A549 (cell line): Measurements from ENCODE around the gene CRB1. TPM values are rescaled to one million over a fixed set of nuclear protein-coding genes. Genes with fewer than 3 reads are reported as not detected.

ENCODE experiments used
- ATAC-seq, 2 experiments: fragments of 200-7000 bp in 1 of 2; fragments of >200 bp in 1 of 2; cut with Nextera tagmentation in 1 of 2; cut with Tn5 transposase in 1 of 2; 3 replicates each; pipeline versions ENCODE4 v1.8.0 to v1.9.1; 2018 to 2020; ENCODE audit warnings: mild to moderate bottlenecking in 1 of 2, moderate library complexity in 1 of 2
- CTCF ChIA-PET: fragments of 300-600 bp; sonication (Branson Sonifier 250); formaldehyde crosslinking; extraction: SDS; loops from one replicate; lab custom pipeline; 2021; ENCODE audit warnings: antibody characterized with exemption, inconsistent platforms; lab: Yijun Ruan, JAX
- POLR2A ChIA-PET: fragments of 350-600 bp; formaldehyde crosslinking; extraction: SDS; loops from one replicate; lab custom pipeline; 2021; ENCODE audit warnings: antibody characterized with exemption, inconsistent platforms; lab: Yijun Ruan, JAX
- DNase-seq, 2 experiments: peaks; one replicate each; pipeline versions ENCODE4 v3.0.0 to v3.0.0-alpha.2; 2011 to 2016; ENCODE audit warnings: low read depth in 1 of 2, low spot score in 1 of 2
- FAIRE-seq: peaks from 2 replicates; lab custom pipeline; 2011; peaks lifted over from hg19 to GRCh38; lab: Jason Lieb, UNC
- H3K27ac ChIP-seq, 2 experiments: fragments of >200 bp; sonication (Bioruptor Twin); formaldehyde crosslinking; 3 replicates each; pipeline ENCODE4 v1.5.1; 2016 to 2017
- H3K4me1 ChIP-seq: fragments of >200 bp; sonication (Bioruptor Twin); formaldehyde crosslinking; 3 replicates; pipeline ENCODE4 v1.6.1; 2016
- H3K4me2 ChIP-seq: fragments of >200 bp; sonication (Bioruptor Twin); formaldehyde crosslinking; 3 replicates; pipeline ENCODE4 v1.6.1; 2016
- H3K4me3 ChIP-seq: fragments of >200 bp; sonication (Bioruptor Twin); formaldehyde crosslinking; 3 replicates; pipeline ENCODE4 v1.5.1; 2016
- H3K9me3 ChIP-seq: fragments of >200 bp; sonication (Bioruptor Twin); formaldehyde crosslinking; 3 replicates; pipeline ENCODE4 v1.6.1; 2016
- CEBPB ChIP-seq, 2 experiments: fragments of >200 bp in 1 of 2; sonication (Bioruptor Twin) in 1 of 2; formaldehyde crosslinking in 1 of 2; IDR thresholded peaks; 2 replicates each; pipeline ENCODE4 v1.6.1; 2012 to 2016
- CHD2 ChIP-seq: fragments of 150-350 bp; IDR thresholded peaks from 2 replicates; pipeline ENCODE4 v1.6.1; 2014; ENCODE audit warnings: low read length; ENCODE audit not compliant: partially characterized antibody
- EHMT2 ChIP-seq: fragments of 200-600 bp; sonication (generic); IDR thresholded peaks from 2 replicates; pipeline ENCODE4 v1.6.1; 2016; ENCODE audit warnings: antibody characterized with exemption, low read depth, mild to moderate bottlenecking, moderate library complexity
- EP300 ChIP-seq, 2 experiments: fragments of >200 bp; sonication (Bioruptor Twin); formaldehyde crosslinking; IDR thresholded peaks; 2 replicates in 1 of 2; 3 replicates in 1 of 2; pipeline ENCODE4 v1.6.1; 2016 to 2017
- ESRRA ChIP-seq: fragments of 150-350 bp; IDR thresholded peaks from 2 replicates; pipeline ENCODE4 v1.6.1; 2014; ENCODE audit warnings: mild to moderate bottlenecking, low read length, borderline replicate concordance
- HOXA7 ChIP-seq: fragments of 250-450 bp; sonication (Bioruptor Pico); IDR thresholded peaks from 2 replicates; pipeline ENCODE4 v1.5.0; 2020; ENCODE audit warnings: mild to moderate bottlenecking, moderate library complexity
- HOXB13 ChIP-seq: fragments of 250-450 bp; sonication (Bioruptor Pico); IDR thresholded peaks from 2 replicates; pipeline ENCODE4 v1.5.0; 2020; ENCODE audit warnings: low read depth, mild to moderate bottlenecking, moderate library complexity
- HOXB5 ChIP-seq: fragments of 250-450 bp; sonication (Bioruptor Pico); IDR thresholded peaks from 2 replicates; pipeline ENCODE4 v1.5.0; 2020; ENCODE audit warnings: mild to moderate bottlenecking, moderate library complexity
- JUN ChIP-seq, 2 experiments: fragments of >200 bp; sonication (Bioruptor Twin); formaldehyde crosslinking; IDR thresholded peaks; 2 replicates in 1 of 2; 3 replicates in 1 of 2; pipeline ENCODE4 v1.6.1; 2016 to 2017
- KDM5A ChIP-seq: fragments of 200-600 bp; sonication (generic); IDR thresholded peaks from 2 replicates; pipeline ENCODE4 v1.6.1; 2016; ENCODE audit warnings: antibody characterized with exemption, mild to moderate bottlenecking
- PHF8 ChIP-seq: fragments of 200-600 bp; sonication (generic); IDR thresholded peaks from 2 replicates; pipeline ENCODE4 v1.6.1; 2016; ENCODE audit warnings: low read depth, mild to moderate bottlenecking, antibody characterized with exemption, moderate library complexity, borderline replicate concordance
- POLR2A ChIP-seq: IDR thresholded peaks from 2 replicates; pipeline ENCODE4 v1.6.1; 2012; ENCODE audit warnings: mild to moderate bottlenecking, low read length
- POLR2AphosphoS2 ChIP-seq: conservative IDR thresholded peaks from 2 replicates; pipeline ENCODE4 v1.6.1; 2012; ENCODE audit warnings: low read length, improper control_type of control experiment, inconsistent platforms
- RNF2 ChIP-seq: fragments of 200-600 bp; sonication (generic); IDR thresholded peaks from 2 replicates; pipeline ENCODE4 v1.6.1; 2016; ENCODE audit warnings: low read depth, mild to moderate bottlenecking, antibody characterized with exemption, moderate library complexity, borderline replicate concordance
- SREBF2 ChIP-seq: fragments of 450-650 bp; IDR thresholded peaks from 2 replicates; pipeline ENCODE4 v1.6.1; 2014; ENCODE audit warnings: mild to moderate bottlenecking, moderate library complexity
- ZFP36 ChIP-seq: fragments of 450-650 bp; IDR thresholded peaks from 2 replicates; pipeline ENCODE4 v1.6.1; 2014; ENCODE audit warnings: borderline replicate concordance; ENCODE audit not compliant: partially characterized antibody
- WGBS: methylation state at CpG from one replicate; pipeline ENCODE4 v1.1.6; 2017; ENCODE audit errors: missing lambda C conversion rate; 5-methylcytosine and 5-hydroxymethylcytosine counted together
- polyA minus RNA-seq: library from RNA; depleted of rRNA, polyadenylated mRNA; stranded (reverse); fragments of >200 nt; gene quantifications from 2 replicates; pipeline ENCODE4 v1.2.3, GENCODE V29; 2011; rRNA and poly(A)+ RNA removed
- polyA plus RNA-seq, 4 experiments: library from polyadenylated mRNA; depleted of rRNA in 3 of 4; stranded (reverse); fragments of >200 nt; fragmentation: RNase III in 1 of 4; extraction: RNeasy Plus Mini Kit Qiagen cat#74134 plus additional on column Dnase treatment in 1 of 4; gene quantifications; 2 replicates in 3 of 4; 3 replicates in 1 of 4; pipeline ENCODE4 v1.2.3, GENCODE V29; 2011 to 2017
- TF ChIP-seq, protein P1 (sequence below): fragments of >200 bp; sonication (Bioruptor Twin); formaldehyde crosslinking; IDR thresholded peaks from 3 replicates; pipeline ENCODE4 v1.6.1; 2016
- TF ChIP-seq, protein P2 (sequence below): fragments of >200 bp; sonication (Bioruptor Twin); formaldehyde crosslinking; IDR thresholded peaks from 3 replicates; pipeline ENCODE4 v1.5.1; 2016
- TF ChIP-seq, protein P3 (sequence below): fragments of 450-650 bp; IDR thresholded peaks from 2 replicates; pipeline ENCODE4 v1.6.1; 2014; ENCODE audit warnings: antibody characterized with exemption
- TF ChIP-seq, protein P4 (sequence below): IDR thresholded peaks from 2 replicates; pipeline ENCODE4 v1.6.1; 2012; ENCODE audit warnings: low read depth, borderline replicate concordance
- TF ChIP-seq, protein P5 (sequence below): IDR thresholded peaks from 2 replicates; pipeline ENCODE4 v1.6.1; 2012
- TF ChIP-seq, protein P6 (sequence below): fragments of 250-450 bp; sonication (Bioruptor Pico); IDR thresholded peaks from 2 replicates; pipeline ENCODE4 v1.5.0; 2020; ENCODE audit warnings: low read depth, mild to moderate bottlenecking, moderate library complexity

The CRB1 gene
- not detected in 2 replicates for polyA plus RNA-seq (2011; rRNA removed)
- not detected in 2 replicates for polyA plus RNA-seq (2012; cell fraction: cytosol; rRNA removed)
- polyA plus RNA-seq (2012; cell fraction: nucleus; rRNA removed) = not detected in 2 replicates
- polyA plus RNA-seq (2017; fragmentation: RNase III; extraction: RNeasy Plus Mini Kit Qiagen cat#74134 plus additional on column Dnase treatment) = not detected in 3 replicates
- polyA minus RNA-seq = not detected in 2 replicates

DNA sequence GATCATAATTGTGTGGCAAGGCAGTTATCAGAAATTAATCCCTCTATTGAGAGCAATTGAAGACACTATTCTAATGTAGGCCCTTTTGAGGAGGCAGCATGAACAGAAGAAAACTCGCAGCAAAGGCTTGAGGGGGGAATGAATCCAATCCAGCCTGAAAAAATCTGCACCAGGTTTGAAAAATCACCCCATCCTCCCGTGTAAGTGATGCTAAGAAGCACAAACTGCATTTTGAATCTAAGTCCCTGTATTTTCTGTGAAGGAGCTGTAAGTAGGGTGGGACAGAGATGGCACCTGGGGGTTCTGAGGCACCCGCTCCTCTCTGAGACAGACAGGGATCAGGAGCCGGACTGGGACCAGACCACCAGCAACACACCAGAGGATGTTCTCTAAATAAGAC lies at the start of gene CRB1:
TSS of gene CRB1 (plus strand) at position 241 of the 400 bp plus-strand sequence. CDS start 161 bp downstream, outside the sequence.
- FAIRE-seq (no peak), ATAC-seq (no peak), DNase-seq (no peak)
- H3K27ac ChIP-seq = no peak within 1 kb of the TSS
- POLR2A ChIA-PET = no interaction called here
- H3K4me1 ChIP-seq = no peaks in the 10 kb centered on the region
- WGBS = 50% methylated on average over 4 of the region's 4 CpGs
- CTCF ChIA-PET = interaction anchor here (1.1 kb wide), 1 partner anchor 22 kb away, joined by 3 read pairs; no protein-coding TSS in a partner anchor
- no peaks in the 10 kb centered on the region for H3K9me3 ChIP-seq
- H3K4me2 ChIP-seq = no peak within 1 kb of the TSS
- TF ChIP-seq CHD2 = no peak
- TF ChIP-seq, all 56 proteins: peak for 0
- H3K4me3 ChIP-seq = no peak within 1 kb of the TSS

DNA sequence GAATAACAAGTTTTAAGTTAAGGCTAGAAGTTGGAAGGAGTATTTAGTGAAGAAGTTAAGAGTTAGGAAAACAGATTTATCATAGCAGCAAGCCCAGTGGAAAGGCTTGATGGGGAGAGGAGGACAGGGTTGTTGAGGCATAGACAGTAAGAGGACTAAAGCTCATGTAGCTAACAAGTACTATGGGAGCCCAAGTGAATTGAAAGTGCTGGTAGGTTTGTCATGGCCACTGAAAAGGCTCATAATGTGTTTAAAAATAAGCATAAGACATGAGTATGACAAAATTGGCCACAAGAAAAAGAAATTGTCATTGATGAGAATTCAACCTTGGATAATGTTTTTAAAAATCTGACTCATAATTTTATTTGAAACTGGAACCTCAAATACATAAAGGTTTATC lies 49.2 kb upstream of the CRB1 start:
- H3K4me3 ChIP-seq = no peak overlapping the region
- H3K9me3 ChIP-seq = no peaks in the 10 kb centered on the region
- DNase-seq (no peak), FAIRE-seq (no peak)
- TF ChIP-seq PHF8 (no peak), JUN (IDR thresholded peaks at IDR 0.05) (no peak)
- TF ChIP-seq, all 56 proteins: peak for 0
- ChIA-PET POLR2A (no interaction called here), CTCF (interaction anchor here (1.6 kb wide), 1 partner anchor 117 kb away, joined by 4 read pairs; no protein-coding TSS in a partner anchor)
- Histone ChIP-seq H3K27ac (no peak overlapping the region), H3K4me1 (no peaks in the 10 kb centered on the region), H3K4me2 (no peak overlapping the region)
- ATAC-seq = no peak

DNA sequence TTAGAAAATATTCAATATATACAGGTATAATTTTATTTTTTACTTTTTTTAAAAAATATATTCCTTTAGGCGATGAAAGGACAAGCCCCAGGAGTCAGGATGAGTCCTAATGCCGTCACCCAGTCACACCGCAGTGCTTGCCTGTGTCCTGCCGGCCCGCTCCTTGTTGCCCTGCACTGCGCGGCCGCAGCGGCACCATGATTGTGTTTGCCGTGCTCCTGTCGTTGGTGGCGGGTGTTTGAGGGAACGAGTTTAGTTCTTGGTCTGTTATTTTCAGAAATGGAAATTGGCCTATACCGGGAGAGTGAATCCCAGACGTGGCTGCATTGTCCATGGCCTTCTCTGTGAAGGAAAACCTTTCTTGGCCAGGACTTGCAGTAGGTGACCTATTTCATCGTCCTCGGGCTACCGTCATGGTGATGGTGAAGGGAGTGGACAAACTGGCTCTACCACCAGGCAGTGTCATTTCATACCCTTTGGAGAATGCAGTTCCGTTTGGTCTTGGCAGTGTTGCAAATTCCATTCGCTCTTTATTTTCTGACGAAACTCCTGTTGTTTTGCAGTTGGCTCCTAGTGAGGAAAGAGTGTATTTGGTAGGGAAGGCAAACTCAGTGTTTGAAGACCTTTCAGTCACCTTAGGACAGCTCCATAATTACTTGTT lies 45.9 kb upstream of the CRB1 start:
- TF ChIP-seq, protein P1, sequence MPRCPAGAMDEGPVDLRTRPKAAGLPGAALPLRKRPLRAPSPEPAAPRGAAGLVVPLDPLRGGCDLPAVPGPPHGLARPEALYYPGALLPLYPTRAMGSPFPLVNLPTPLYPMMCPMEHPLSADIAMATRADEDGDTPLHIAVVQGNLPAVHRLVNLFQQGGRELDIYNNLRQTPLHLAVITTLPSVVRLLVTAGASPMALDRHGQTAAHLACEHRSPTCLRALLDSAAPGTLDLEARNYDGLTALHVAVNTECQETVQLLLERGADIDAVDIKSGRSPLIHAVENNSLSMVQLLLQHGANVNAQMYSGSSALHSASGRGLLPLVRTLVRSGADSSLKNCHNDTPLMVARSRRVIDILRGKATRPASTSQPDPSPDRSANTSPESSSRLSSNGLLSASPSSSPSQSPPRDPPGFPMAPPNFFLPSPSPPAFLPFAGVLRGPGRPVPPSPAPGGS = no peak
- TF ChIP-seq, protein P2, sequence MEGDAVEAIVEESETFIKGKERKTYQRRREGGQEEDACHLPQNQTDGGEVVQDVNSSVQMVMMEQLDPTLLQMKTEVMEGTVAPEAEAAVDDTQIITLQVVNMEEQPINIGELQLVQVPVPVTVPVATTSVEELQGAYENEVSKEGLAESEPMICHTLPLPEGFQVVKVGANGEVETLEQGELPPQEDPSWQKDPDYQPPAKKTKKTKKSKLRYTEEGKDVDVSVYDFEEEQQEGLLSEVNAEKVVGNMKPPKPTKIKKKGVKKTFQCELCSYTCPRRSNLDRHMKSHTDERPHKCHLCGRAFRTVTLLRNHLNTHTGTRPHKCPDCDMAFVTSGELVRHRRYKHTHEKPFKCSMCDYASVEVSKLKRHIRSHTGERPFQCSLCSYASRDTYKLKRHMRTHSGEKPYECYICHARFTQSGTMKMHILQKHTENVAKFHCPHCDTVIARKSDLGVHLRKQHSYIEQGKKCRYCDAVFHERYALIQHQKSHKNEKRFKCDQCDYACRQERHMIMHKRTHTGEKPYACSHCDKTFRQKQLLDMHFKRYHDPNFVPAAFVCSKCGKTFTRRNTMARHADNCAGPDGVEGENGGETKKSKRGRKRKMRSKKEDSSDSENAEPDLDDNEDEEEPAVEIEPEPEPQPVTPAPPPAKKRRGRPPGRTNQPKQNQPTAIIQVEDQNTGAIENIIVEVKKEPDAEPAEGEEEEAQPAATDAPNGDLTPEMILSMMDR = no peak
- no peak for TF ChIP-seq ESRRA
- no peak for TF ChIP-seq CEBPB (IDR thresholded peaks at IDR 0.05)
- no peak for TF ChIP-seq HOXB13 (CRISPR knock-in tag)
- no peak for TF ChIP-seq SREBF2
- TF ChIP-seq POLR2AphosphoS2 = no peak
- TF ChIP-seq, protein P3, sequence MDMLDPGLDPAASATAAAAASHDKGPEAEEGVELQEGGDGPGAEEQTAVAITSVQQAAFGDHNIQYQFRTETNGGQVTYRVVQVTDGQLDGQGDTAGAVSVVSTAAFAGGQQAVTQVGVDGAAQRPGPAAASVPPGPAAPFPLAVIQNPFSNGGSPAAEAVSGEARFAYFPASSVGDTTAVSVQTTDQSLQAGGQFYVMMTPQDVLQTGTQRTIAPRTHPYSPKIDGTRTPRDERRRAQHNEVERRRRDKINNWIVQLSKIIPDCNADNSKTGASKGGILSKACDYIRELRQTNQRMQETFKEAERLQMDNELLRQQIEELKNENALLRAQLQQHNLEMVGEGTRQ = no peak
- TF ChIP-seq CHD2 = no peak
- TF ChIP-seq EHMT2 = no peak
- Histone ChIP-seq H3K27ac (no peak overlapping the region), H3K4me1 (no peaks in the 10 kb centered on the region), H3K4me2 (no peak overlapping the region), H3K4me3 (no peak overlapping the region), H3K9me3 (no peaks in the 10 kb centered on the region)
- WGBS = 80% methylated on average over 21 of the region's 21 CpGs
- ATAC-seq (no peak), FAIRE-seq (no peak), DNase-seq (no peak)
- POLR2A ChIA-PET = no interaction called here
- CTCF ChIA-PET = no interaction called here

DNA sequence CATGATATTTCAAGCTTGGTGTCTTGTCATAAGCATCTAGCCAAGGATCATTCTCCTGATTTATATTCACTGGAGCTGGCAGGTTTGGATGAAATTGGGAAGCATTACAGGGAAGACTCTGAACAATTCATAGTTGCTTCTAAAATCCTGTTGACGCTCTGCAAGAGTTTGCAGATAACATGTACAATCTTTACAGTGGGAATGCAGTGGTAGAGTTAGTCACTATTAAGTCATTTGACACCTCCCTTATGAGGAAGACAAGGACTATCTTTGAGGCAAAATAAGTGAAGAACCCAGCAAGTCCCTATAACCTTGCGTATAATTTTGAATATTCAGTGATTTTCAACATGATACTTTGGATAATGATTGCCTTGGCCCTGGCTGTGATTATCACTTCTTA lies 45.3 kb upstream of the CRB1 start:
- H3K4me1 ChIP-seq = no peaks in the 10 kb centered on the region
- no peak overlapping the region for H3K4me2 ChIP-seq
- H3K27ac ChIP-seq = no peak overlapping the region
- DNase-seq = no peak
- no peak for FAIRE-seq
- 96% methylated on average over 2 of the region's 2 CpGs for WGBS
- H3K9me3 ChIP-seq = no peaks in the 10 kb centered on the region
- ATAC-seq = no peak
- H3K4me3 ChIP-seq = no peak overlapping the region
- CTCF ChIA-PET = no interaction called here
- POLR2A ChIA-PET = no interaction called here
- TF ChIP-seq HOXA7 (no peak), ZFP36 (no peak), HOXB13 (CRISPR knock-in tag) (no peak), EP300 (IDR thresholded peaks at IDR 0.05) (no peak), RNF2 (no peak), ESRRA (no peak), JUN (IDR thresholded peaks at IDR 0.05) (no peak), KDM5A (no peak), PHF8 (no peak), HOXB5 (no peak), POLR2A (no peak)
- TF ChIP-seq, protein P3 = no peak
- TF ChIP-seq, protein P4, sequence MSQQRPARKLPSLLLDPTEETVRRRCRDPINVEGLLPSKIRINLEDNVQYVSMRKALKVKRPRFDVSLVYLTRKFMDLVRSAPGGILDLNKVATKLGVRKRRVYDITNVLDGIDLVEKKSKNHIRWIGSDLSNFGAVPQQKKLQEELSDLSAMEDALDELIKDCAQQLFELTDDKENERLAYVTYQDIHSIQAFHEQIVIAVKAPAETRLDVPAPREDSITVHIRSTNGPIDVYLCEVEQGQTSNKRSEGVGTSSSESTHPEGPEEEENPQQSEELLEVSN = no peak
- TF ChIP-seq, protein P5, sequence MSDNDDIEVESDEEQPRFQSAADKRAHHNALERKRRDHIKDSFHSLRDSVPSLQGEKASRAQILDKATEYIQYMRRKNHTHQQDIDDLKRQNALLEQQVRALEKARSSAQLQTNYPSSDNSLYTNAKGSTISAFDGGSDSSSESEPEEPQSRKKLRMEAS = no peak
- TF ChIP-seq, protein P6, sequence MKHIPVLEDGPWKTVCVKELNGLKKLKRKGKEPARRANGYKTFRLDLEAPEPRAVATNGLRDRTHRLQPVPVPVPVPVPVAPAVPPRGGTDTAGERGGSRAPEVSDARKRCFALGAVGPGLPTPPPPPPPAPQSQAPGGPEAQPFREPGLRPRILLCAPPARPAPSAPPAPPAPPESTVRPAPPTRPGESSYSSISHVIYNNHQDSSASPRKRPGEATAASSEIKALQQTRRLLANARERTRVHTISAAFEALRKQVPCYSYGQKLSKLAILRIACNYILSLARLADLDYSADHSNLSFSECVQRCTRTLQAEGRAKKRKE (CRISPR knock-in tag) = no peak
